DMS 273 treated with DMSO at 0.1 percent for 48 hours (cell line): ENCODE data around the gene CIB4.
"Not testable (repeated sequence)": the region's sequence is repeated elsewhere in the genome, so short reads cannot be mapped to it uniquely, and the experiment has no call there.

Source experiments
- DNase-seq: peaks from one replicate; lab custom pipeline; 2025; lab: John Stamatoyannopoulos, UW

Gene CIB4

DNA sequence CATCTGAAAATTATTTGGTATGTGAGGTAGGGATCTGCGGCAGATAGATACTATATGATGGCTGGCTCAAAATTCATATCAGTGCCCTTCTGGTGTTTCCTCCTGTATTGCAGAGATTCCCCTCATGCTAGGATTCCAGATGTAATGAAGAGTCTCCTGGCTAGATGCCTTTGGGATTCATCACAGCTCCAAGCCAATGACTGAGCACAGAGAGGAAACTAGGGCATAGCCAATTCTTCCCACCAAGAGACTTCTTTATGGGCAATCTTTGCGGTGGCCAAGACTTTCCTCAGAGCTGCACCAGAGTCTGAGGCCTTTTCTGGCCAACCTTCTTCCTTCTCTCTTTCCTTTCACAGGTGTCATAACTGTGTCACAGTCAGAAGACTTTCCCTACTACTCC lies 25.5 kb upstream of the CIB4 start:
- DNase-seq, result no peak

DNA sequence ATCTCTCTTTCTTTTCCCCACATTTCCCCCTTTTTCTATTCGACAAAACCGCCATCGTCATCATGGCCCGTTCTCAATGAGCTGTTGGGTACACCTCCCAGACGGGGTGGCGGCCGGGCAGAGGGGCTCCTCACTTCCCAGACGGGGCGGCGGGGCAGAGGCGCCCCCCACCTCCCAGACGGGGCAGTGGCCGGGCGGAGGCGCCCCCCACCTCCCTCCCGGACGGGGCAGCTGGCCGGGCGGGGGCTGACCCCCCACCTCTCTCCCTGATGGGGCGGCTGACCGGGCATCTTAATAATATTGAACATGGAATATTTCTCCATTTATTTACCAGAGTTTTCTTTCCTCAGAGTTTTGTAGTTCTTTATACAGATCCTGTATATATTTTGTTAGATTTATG lies 24.1 kb upstream of the CIB4 start:
- not testable (repeated sequence) for DNase-seq

DNA sequence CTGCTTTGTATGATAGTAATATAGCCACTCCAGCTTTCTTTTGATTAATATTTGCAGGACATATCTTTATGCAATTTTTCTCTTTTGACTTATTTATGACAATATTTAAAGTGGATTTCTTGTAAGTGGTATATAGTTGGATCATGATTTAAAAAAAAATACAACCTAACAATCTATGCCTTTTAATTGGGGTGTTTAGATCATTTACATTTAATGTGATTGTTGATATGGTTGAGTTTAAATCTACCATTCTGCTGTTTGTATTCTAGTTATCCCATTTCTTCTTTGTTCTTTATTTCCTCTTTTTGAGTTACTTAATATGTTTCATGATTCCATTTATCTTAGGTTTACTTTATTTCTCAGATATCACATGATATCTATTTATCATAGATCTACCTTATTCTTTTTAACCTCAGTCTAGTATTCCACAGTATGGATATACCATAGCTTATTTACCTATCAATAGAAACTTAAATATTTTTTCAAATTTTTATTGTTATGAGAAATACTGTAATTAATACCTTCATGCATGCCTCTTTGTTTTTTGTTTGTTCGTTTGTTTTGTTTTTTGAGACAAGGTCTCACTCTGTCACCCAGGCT lies 19.3 kb upstream of the CIB4 start:
- DNase-seq, result no peak

DNA sequence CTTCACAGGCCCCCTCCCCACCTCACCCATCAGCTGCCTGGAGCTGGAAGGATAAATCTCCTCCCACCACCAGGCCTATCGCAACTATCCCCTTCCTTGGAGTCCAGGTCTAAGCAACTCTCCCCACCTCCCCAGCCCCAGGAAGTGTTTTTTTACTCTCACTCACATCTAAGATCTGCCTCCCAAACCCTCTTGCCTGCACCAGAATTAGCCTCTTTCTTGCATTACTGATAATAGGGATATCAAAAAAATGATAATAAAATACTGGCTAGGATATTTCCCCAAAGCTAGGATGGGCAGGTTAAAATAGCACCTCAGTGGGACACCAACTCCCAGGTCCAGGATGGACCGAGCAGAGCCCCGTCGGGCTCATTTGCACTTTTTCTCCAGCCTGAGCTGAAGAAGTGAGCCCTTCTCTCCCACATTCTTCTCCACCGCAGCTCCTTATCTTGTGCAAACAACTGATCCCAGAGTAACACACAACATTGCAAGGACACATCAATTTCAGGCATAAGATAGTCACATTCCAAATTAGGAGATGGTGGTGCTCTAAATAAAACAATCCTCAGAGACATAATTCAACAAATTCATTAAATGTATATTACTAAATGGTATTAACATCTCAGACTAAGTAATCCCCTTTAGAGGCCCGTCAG lies 17.7 kb upstream of the CIB4 start:
- DNase-seq, result no peak

DNA sequence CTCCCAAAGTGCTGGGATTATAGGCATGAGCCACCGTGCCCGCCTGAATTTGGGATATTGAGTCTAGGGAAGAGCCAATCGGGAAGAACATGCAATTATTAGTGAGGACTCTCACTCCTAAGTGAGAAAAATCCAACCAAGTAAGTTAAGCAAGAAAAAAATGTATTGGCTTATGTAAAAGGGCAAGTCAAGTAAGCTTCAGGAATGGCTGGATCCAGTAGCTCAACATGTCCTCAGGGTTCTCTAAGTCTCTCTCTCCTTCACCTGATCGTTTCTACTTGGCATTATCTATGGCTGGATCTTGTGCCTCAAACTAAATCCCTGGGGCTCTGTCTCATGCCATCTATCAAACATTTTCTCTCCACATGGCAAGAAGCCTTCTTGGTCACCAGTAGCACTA lies 16.1 kb upstream of the CIB4 start:
- DNase-seq, result no peak

DNA sequence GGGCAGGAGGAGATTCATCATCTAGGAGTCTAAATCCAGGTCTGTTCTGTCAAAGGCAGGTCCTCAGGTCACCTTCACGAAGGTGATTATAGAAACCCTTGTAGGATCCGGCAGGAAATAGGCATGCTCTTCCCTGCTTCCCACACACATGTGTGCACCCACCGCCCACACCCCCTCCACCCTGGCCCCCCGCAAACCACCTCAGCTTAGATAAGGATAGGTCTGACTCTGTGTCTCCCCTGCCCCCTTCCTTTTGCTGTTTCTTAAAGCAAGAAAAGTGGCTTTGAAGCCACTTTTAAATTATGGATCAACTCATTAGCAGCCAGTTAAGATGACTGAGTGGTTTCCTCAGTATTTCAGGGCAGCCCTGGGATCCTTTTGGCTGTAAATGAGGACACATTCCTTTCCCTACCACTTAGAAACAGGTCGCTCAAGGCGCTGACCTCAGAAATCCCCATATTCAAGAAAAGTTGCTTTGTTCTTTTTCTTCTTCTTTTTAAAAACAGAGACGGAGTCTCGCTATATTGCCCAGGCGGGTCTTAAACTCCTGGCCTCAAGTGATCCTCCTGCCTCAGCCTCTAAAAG lies 14.5 kb upstream of the CIB4 start:
- DNase-seq, result no peak

DNA sequence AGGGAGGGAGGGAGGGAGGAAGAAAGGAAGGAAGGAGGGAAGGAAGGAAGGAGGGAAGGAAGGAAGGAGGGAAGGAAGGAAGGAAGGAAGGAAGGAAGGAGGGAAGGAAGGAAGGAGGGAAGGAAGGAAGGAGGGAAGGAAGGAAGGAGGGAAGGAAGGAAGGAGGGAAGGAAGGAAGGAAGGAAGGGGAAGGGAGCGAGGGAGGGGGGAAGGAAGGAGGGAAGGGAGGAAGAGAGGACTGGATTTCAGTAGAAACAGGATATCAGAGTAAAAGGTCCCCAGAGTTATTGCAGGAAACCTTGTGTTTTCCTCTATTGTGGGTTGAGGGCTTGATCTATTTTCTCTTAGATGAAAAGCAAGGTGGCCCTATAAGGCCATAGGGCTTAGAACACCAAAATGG lies 14.0 kb upstream of the CIB4 start:
- not testable (repeated sequence) for DNase-seq

DNA sequence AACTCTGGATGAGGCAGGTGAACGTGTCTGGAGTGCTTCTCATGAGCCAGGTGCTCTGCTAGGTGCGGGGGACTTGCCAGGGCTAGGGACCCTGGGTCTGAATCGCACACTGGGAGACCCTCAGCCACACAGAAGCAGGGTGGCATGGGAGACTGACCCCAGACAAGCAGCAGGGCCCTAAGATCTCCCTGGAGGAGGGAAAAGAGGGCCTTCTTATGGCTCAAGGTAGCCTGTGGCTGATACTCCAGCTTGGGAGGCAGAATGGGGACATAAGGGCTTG lies 12.8 kb upstream of the CIB4 start:
- DNase-seq, result no peak

DNA sequence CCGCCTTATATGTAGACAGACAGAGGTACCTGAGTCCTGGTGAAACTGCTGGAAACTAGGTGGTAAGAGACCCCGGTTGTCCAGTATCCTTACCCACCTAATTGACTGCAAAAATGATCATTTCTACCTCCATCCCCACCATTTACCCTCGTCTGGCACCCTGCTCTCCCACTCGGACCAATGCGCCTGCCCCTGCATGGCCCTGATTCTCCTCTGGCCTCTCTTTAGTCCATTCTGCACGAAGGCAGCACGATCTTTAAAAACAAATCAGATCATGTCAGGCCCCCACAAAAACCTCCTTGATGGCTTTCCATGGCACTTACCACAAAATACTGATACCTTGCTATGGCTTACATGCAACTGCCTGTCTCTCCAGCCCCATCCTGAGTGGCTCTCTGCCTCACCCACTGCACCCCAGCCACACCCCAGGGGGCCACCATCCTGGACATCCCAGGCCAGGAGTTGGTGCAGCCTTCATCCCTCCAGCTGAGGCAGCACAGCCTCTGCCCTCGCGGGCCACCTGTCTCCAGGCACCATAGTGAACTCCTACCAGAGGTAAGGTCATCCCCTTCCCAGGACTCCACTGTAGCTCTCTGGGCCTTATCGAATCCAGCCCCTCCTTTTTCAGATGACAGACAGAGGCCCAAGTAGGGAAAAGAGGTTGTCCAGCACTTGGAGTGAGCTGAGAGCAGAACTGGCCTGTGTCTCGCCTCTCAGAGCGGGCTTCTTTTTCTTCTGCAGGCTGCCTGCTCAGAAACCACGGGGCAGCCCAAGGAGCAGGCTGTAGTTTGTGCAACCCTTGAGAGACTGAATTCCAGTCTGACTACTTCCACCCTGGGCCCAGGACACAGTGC lies 12.3 kb upstream of the CIB4 start:
- DNase-seq, result no peak

DNA sequence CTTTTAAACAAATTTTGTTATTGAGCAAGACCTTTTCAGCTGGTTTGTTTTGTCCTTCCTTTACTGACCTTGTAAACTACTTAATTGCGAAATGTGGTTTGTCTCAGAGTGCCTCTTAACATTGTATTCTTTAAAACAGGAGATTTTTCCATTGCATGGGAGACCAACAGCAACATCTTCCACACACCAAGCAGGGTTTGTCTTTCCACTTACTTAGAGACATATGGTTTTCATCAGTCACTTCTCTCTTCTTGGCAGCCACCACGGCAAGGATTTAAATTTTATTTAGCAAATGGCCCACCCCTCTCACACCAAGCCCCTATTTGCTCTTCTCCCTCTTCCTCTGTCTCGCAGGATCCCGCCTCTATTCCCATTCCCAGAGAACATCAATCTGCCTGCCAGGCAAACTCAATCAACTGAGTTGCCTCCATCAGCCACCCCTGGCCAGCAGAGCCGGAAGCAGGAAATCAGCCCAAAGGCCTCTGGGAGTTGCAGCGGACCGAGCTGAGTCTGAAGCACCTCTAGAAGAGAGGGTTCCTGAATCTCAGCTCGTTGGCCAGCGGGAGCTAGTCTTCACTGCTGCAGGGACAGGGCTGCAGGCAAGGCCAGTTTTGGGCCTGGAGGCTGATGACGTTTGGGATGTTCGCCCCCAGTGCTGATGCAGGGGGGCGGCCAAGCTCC lies 11.3 kb upstream of the CIB4 start:
- no peak for DNase-seq

DNA sequence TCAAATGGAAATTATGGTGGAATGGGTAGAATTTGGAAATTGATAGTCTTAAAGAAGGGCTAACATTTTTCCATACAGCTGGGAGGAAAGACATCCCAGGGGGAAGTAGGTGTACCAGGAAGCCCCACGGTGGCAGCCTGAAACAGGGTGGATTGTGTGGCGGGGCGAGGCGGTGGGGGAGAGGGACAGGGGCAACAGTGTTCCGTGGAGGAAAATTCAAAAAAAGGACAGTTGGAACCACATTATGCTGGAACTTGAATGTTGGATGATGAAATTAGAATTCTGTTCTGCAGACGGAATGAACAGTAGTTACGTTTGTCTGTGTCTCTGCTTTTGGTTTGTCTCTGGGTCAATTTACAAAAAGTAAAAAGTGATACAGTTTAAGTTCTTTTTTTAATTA lies 10.6 kb upstream of the CIB4 start:
- DNase-seq, result no peak

DNA sequence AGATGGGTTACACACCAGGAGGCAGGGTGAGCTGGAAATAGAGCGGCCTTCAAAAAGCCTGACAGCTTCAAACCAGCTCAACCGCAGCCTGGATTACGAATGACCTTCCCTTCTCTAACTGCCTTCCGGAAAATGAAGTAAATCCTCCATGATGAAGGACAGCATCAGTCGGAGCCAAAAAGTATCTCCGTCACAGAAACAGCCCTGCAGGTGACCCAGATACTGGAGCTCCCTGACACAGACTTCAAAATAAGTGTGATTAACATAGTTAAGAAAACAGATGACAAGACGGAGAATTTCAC lies 10.3 kb upstream of the CIB4 start:
- no peak for DNase-seq

DNA sequence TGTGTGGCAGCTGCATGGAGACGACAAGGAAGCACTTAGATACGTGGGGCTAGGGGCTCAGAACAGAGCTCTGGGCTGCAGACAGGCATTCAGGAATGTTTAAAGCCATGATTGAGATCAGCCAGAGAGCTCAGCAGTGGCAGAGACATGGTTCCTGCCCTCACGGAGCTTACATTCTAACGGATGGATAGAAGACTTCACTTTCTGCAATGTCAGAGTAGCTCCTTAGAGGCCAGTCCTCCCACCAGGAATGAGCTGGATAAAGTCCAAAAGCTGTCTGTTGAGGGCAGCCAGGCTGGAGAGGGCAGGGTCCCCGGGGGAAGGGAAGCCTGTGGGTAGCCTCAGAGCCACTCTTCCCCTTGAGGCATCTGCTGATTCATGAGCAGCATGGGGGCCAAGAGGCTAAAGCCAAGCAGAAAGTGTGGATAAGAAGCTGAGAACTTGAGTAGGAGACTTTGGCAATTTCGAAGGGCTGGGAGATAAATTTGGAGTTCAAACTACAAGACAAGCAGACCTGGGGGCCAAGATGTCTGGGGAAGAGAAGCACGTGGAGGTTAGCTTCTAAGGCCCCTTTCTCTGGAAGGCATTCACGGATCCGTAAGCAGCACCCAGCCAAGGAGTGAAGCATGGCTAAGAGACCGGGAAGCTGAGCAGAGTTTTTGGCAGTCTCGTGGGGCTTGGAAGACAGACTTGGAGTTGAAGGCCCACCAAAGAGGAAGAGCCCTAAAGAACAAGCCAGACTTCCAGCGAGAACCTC lies 9.7 kb upstream of the CIB4 start:
- no peak for DNase-seq

DNA sequence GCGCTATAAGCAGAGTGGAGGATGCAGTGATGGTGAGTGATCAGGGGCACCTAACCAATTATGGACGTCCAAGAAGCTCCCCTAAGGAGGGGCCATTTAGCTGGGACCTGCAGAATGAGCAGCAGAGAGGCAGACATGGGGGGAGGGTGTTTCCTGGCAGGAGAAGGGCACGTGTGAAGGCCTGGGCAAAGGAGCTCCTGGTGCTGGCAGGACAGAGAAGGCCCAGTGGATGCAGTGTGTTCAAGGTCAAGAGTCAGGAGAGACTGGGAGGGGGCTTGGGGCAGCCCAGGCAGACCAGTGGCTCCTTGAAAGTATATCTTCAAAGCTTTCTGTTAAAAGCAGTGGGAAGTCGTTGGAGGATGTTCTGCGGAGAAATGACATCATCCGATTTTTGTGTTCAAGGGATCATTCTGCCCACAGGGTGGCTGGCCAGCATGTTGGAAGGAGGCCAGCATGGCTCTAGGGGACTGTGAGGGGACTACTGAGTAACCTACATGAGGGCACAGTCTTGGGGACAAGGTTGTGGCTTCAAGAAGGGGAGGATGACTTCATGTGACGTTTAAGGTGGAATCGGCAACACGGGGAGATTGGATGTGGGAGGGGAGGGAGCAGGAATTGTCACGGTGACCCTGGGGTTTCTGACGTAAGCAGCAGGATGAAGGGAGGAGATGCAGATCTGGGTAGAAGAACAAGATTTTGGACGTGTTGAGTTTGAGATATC lies 9.0 kb upstream of the CIB4 start:
- DNase-seq, result no peak

DNA sequence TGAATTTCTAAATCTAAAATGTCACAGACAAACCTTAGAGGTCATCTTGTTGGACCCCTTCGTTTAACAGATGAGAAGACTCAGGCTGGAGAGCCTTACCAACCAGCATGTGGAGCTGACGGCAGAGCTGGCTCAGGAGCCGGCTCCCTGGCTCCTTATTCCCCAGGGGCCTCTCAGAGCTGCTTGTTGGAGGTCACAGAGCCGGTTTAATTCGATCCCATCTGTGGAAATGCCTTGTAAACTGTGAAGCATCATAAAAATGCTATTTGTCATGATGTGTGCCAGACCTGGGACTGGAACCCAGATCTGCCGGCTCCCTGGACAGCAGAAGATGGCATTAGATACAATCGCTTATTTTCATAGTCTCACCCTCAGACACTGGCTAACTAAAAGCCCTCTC lies 8.2 kb upstream of the CIB4 start:
- DNase-seq, result no peak

DNA sequence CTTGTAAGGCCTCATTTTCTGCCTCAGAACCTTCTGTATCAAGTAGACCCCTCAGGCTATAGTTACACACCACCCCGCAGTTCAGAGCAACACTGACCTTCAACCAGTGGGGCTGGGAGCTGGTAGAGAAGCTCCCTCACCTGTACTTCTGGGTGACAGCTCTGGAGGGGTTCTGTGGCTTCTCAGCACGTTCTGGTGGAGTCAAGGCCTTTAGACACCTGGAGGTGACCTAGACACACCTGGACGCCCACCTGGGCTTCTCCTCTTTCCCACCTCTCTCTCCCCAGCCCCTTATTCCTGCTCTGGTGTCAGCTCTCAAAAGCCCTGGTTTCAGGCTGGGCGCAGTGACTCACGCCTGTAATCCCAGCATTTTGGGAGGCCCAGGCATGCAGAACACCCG lies 7.3 kb upstream of the CIB4 start:
- no peak for DNase-seq

DNA sequence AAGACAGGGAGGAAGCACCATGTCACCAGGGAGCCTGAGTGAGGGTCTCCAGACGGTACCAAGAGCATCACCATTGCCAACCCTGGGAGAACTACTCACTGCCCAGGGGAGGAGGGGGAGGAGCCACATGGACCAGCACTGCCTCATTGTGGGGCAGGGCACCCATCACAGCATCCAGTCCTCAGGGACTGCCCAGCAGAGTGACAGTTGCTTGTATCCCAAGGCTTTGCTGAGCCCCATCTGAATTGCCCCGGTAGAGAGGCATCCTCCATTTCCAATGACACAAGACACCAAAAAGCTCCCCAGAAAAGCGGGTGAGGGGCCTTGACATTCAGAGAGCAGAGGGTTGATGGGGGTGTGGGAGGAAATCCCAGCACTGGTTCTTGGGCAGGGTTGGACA lies 6.8 kb upstream of the CIB4 start:
- DNase-seq, result no peak

DNA sequence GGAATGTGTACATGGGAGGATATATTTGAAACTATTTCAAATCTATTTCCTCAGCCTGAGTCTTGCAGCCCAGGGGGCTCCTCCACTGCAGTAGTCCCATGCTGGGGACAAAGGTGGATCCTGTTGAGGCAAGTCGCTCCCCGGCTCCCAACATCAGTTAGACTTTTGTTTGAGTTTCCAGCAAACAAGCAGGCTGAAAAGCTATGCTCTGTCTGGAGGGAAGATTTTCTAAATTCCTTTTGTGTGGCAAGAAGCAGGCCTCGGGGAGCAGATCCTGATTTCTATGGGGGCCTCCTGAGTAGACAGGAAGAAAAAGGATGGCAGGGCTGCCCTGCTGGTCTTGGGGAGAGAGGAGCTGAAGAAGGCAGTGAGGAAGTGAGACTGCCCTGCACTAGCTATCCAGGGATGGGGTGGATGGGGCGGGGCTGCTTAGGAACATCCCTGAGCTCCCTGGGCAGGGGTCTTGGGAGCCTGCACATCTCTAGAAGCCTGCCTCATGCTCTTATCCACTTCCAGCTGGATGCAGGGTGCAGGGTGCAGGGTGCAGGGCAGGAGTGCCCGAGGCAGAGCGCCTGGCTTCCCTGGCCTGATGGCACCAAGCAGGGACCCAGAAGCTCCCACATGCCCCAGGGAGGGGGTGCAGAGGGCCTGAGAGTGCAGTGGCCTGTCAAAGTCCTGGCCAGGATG lies 6.0 kb upstream of the CIB4 start:
- DNase-seq, result no peak

DNA sequence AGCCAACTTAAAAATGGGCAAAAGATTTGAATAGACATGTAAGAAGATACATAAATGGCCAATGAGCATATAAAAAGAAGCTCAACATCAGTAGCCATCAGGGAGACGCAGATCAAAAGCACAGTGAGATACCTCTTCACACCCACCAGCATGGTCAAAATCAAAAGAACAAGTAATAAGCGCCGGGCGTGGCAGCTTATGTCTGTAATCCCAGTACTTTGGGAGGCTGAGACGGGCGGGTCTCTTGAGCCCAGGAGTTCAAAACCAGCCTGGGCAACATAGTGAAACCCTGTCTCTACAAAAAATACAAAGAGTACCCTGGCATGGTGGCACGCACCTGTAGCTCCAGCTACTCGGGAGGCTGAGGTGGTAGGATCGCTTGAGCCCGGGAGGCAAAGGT lies 4.6 kb upstream of the CIB4 start:
- no peak for DNase-seq

DNA sequence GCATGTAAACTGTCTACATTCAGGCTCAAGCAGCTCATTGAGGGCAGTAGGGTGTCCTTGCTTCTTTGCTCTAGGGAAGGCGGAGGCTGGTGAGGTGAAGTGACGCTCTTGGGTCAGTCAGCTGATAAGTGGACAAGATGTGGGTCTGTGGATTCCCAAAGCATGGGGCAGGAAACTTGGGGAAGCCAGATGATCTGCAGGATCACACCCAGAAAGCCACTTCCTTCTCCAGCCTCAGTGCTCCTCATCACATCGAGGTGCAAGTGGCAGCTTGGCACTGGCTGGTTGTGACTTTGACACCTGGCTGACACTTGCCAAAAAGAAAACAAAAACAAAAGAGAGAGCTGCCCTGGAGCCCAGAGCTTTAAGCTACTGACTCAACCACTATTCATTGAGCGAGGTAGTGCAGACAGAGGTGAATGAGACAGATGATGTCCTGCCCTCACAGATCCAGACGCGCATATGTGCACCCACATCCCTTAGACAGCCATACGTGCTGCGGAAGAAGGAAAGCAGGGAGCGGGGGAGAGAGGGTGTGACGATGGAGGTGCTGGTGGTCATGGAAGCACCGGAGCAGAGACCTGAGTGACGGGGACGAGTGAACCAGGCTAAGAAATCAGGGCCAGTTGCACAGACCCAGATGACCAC lies 3.1 kb upstream of the CIB4 start:
- no peak for DNase-seq
